ENCODE data around the gene ENGASE. TPM values are rescaled to one million over a fixed set of nuclear protein-coding genes. Genes with fewer than 3 reads are reported as not detected.

Gene ENGASE
- total RNA-seq, 1 donor from 2014 or later = 51.5 TPM

DNA sequence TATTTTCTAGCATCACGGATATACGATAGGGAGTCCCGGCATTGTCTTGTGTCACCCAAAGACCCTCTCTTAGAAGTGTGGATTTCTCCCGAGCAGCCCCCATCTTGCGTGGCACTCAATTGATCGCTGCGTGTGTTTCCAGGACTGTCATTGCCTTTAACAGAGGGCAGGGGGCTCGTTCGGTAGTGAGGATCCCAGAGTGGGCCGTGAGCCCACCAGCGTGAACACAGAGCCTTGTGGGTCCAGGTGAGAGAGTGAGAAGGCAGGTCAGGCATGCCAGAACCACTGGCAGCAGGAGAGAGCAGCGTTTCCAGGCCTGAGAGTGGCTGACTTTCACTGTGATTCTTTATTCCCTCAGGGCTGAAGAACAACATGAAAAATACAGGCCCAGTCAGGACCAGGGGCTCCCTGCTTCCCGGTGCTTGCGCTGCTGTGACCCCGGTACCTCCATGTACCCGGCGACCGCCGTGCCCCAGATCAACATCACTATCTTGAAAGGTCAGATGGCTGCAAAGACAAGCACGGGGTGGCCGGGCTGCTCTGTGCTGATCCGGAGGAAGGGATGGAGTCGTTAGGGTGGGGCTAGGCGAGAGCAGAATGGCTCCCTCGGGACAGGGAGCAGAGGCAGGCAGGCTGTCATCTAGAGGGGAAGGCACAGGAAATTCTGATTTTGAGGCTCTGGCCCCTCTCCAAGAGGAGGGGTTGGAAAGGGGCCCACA is 28.3 kb upstream of the ENGASE start:
- peak; percentile 46 for DNase-seq
- Mint-ChIP-seq H3K4me1 (ENCODE audit: low read depth, unreplicated experiment) (peaks cover 24% of the 10 kb centered on the region), H3K27ac (ENCODE audit: unreplicated experiment) (peak overlapping the region; percentile 87), H3K36me3 (ENCODE audit: unreplicated experiment) (peaks cover 4% of the 10 kb centered on the region), H3K9me3 (ENCODE audit: unreplicated experiment) (peaks cover 19% of the 10 kb centered on the region), H3K4me3 (ENCODE audit: unreplicated experiment) (peak overlapping the region; percentile 69), H3K27me3 (ENCODE audit: unreplicated experiment) (peaks cover 13% of the 10 kb centered on the region)
- TF ChIP-seq CTCF (IDR thresholded peaks at IDR 0.05; ENCODE audit: partially characterized antibody, unreplicated experiment) = peak; percentile 27

DNA sequence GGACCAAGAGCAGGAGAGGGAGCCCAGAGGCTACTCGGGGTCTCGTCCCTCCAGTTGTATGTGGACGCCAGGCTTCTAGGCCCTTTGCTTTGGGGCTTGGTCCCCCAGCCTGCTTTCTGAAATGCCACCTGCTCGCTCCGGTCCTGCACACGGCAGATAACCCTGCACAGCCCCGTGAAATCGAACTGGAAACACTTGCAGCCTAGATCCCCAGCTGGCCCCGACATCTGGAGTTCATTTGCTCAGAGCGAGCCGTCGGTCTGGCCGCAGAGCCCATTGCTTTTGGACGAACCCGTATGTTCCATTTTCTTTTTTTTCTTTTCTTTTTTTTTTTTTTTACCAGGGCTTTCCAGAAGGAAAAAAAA is 27.7 kb upstream of the ENGASE start:
- no peak for TF ChIP-seq CTCF (IDR thresholded peaks at IDR 0.05; ENCODE audit: partially characterized antibody, unreplicated experiment)
- H3K36me3 Mint-ChIP-seq (ENCODE audit: unreplicated experiment) = peaks cover 9% of the 10 kb centered on the region
- H3K27me3 Mint-ChIP-seq (ENCODE audit: unreplicated experiment) = peaks cover 13% of the 10 kb centered on the region
- H3K9me3 Mint-ChIP-seq (ENCODE audit: unreplicated experiment) = peaks cover 20% of the 10 kb centered on the region
- H3K4me3 Mint-ChIP-seq (ENCODE audit: unreplicated experiment) = peak overlapping the region; percentile 69
- DNase-seq = peak; percentile 54
- H3K4me1 Mint-ChIP-seq (ENCODE audit: low read depth, unreplicated experiment) = peaks cover 24% of the 10 kb centered on the region
- H3K27ac Mint-ChIP-seq (ENCODE audit: unreplicated experiment) = peak overlapping the region; percentile 87

- H3K27ac Mint-ChIP-seq (ENCODE audit: unreplicated experiment) = peak overlapping the region; percentile 62
- peak overlapping the region; percentile 69 for H3K4me3 Mint-ChIP-seq (ENCODE audit: unreplicated experiment)
- DNase-seq = no peak
- peaks cover 22% of the 10 kb centered on the region for H3K9me3 Mint-ChIP-seq (ENCODE audit: unreplicated experiment)
- peaks cover 10% of the 10 kb centered on the region for H3K36me3 Mint-ChIP-seq (ENCODE audit: unreplicated experiment)
- peaks cover 24% of the 10 kb centered on the region for H3K4me1 Mint-ChIP-seq (ENCODE audit: low read depth, unreplicated experiment)
- no peak for TF ChIP-seq CTCF (IDR thresholded peaks at IDR 0.05; ENCODE audit: partially characterized antibody, unreplicated experiment)
- peaks cover 13% of the 10 kb centered on the region for H3K27me3 Mint-ChIP-seq (ENCODE audit: unreplicated experiment)
These were observed 27.2 kb upstream of the ENGASE start for GRCh38 chr17:79047291-79047920.

DNA sequence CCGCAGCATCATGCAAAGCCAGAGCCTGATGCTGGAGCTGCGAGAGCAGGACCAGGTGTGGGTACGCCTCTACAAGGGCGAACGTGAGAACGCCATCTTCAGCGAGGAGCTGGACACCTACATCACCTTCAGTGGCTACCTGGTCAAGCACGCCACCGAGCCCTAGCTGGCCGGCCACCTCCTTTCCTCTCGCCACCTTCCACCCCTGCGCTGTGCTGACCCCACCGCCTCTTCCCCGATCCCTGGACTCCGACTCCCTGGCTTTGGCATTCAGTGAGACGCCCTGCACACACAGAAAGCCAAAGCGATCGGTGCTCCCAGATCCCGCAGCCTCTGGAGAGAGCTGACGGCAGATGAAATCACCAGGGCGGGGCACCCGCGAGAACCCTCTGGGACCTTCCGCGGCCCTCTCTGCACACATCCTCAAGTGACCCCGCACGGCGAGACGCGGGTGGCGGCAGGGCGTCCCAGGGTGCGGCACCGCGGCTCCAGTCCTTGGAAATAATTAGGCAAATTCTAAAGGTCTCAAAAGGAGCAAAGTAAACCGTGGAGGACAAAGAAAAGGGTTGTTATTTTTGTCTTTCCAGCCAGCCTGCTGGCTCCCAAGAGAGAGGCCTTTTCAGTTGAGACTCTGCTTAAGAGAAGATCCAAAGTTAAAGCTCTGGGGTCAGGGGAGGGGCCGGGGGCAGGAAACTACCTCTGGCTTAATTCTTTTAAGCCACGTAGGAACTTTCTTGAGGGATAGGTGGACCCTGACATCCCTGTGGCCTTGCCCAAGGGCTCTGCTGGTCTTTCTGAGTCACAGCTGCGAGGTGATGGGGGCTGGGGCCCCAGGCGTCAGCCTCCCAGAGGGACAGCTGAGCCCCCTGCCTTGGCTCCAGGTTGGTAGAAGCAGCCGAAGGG is 26.4 kb upstream of the ENGASE start:
- no peak overlapping the region for H3K27ac Mint-ChIP-seq (ENCODE audit: unreplicated experiment)
- no peak overlapping the region for H3K4me3 Mint-ChIP-seq (ENCODE audit: unreplicated experiment)
- no peak for TF ChIP-seq CTCF (IDR thresholded peaks at IDR 0.05; ENCODE audit: partially characterized antibody, unreplicated experiment)
- peaks cover 22% of the 10 kb centered on the region for H3K4me1 Mint-ChIP-seq (ENCODE audit: low read depth, unreplicated experiment)
- H3K27me3 Mint-ChIP-seq (ENCODE audit: unreplicated experiment) = peaks cover 7% of the 10 kb centered on the region
- peaks cover 18% of the 10 kb centered on the region for H3K9me3 Mint-ChIP-seq (ENCODE audit: unreplicated experiment)
- peaks cover 10% of the 10 kb centered on the region for H3K36me3 Mint-ChIP-seq (ENCODE audit: unreplicated experiment)
- DNase-seq = no peak
